HL-60/S4 treated with retinoic acid at 250 ng/mL for 4 days and 3 days (cell line): Measurements from ENCODE around the gene CPD.

Experiments
- in situ Hi-C: fragments of 300-500 bp; cut with MboI; formaldehyde crosslinking; loops from 2 replicates; pipeline ENCODE4 v1.7.0; 2022; ENCODE audit warnings: low sequenced_read_pairs

CPD gene

DNA sequence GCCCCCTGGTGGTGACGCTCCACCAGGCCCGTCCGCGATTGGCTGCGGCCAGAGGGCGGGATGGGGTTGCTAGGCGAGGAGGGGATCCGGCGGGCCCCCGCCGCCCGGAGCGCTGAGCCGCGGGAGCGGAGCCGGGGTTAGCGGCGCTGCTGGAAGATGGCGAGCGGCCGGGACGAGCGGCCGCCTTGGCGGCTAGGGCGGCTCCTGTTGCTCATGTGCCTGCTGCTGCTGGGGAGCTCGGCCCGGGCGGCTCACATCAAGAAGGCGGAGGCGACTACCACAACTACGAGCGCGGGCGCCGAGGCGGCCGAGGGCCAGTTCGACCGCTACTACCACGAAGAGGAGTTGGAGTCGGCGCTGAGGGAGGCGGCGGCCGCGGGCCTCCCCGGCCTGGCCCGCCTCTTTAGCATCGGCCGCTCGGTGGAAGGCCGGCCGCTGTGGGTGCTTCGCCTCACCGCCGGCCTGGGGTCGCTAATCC lies at the start of gene CPD:
TSS of gene CPD (plus strand) at position 103 of the 478 bp plus-strand sequence. CDS start at position 157, 54 bp downstream.
- in situ Hi-C loops = no loop called here

GRCh38 chr17:30332057-30332542 lies 46.6 kb upstream of the CPD start:
- in situ Hi-C loops = loop anchor here (25.0 kb wide), 1 partner anchor 380 kb away; no protein-coding TSS in a partner anchor

DNA sequence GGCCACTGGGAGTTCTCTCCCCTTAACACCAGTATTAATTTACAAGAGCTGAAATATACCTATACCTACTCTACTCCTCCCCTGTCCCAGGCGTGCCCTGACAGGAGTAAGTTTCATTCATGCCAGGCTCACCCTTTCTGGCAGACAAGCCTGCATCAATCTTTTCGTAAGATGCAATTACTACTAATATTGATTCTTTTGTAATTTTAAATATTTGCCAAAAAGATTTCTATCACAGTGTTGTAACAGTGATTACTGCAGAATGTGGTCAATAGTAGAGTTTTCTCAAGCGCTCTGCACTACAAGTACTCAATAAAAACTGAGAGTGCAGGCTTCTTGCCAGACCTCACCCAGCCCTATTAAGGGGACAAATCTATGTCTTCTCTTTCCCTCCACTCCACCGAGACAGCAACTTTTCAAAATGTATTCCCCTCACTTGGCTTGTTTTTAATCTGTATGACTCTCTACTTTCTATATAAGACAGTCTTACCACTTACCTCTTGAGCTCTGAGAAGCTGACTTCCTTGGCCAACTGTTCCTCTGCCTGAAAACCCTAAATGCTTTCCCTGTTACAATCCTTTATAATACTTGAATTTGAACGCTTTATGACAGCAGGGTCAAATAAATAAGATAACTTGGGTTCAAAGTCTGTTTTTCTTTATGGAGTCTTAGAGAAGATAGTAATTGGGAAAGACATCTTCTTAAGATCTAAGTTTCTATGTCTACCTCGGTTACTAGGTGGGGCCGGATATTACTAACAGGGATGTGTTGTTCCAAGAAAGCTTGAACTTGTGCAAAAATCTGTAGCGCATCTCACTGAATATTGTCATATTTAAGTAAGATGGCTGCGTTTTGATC lies 45.0 kb upstream of the CPD start, which contains the start of gene TMIGD1:
TSS of gene TMIGD1 (minus strand) at position 555 of the 858 bp plus-strand sequence. CDS start 1,924 bp downstream, outside the sequence.
- in situ Hi-C loops = loop anchor here (25.0 kb wide), 1 partner anchor 379 kb away; no protein-coding TSS in a partner anchor

- in situ Hi-C loops = loop anchor here (25.0 kb wide), 1 partner anchor 378 kb away; no protein-coding TSS in a partner anchor
Observed at GRCh38 chr17:30334421-30334820, 44.3 kb upstream of the CPD start.

DNA sequence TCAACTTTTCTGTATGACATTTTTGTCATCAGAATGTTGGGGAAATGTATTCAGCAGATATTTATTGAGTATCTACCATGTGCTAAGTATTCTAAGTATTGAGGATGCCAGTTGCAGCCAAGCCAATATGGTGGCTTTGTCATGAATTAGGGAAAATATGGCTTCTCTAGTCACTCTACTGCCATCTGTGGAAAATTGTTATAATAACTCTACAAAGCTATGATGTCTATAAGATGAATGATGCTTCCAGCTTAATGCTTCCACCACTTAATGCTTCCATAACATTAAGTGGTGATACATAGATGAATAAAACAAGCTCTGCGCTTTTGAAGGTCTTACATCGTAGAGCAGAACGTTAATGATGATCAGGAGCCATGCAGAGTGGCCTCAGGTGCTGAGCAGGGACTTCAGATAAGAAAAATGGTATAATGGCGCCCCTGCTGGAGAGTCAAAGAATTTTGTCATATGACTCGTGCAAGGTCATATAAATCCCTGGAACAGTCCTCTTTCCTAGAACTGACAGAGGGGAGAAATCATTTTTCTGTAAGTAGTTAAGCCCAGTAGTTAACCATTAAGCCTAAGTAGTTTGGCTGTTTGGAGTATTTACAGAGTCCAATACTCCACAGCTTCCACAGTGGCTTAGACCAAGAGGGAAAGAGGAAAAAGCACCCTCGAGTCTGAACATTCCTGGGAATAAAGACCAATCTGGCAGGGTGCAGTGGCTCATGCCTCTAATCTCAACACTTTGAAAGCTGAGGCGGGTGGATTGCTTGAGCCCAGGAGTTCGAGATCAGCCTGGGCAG lies 42.2 kb upstream of the CPD start:
- in situ Hi-C loops = loop anchor here (25.0 kb wide), 1 partner anchor 376 kb away; no protein-coding TSS in a partner anchor

- in situ Hi-C loops = loop anchor here (25.0 kb wide), 1 partner anchor 375 kb away; no protein-coding TSS in a partner anchor
Observed at GRCh38 chr17:30337393-30337999, 41.2 kb upstream of the CPD start.

GRCh38 chr17:30339086-30339485 lies 39.6 kb upstream of the CPD start:
- in situ Hi-C loops = loop anchor here (25.0 kb wide), 1 partner anchor 373 kb away; no protein-coding TSS in a partner anchor

- in situ Hi-C loops = loop anchor here (10.0 to 25.0 kb wide), 2 partner anchors 216 to 371 kb away; no protein-coding TSS in a partner anchor
Observed at GRCh38 chr17:30340801-30341356, 37.8 kb upstream of the CPD start.

DNA sequence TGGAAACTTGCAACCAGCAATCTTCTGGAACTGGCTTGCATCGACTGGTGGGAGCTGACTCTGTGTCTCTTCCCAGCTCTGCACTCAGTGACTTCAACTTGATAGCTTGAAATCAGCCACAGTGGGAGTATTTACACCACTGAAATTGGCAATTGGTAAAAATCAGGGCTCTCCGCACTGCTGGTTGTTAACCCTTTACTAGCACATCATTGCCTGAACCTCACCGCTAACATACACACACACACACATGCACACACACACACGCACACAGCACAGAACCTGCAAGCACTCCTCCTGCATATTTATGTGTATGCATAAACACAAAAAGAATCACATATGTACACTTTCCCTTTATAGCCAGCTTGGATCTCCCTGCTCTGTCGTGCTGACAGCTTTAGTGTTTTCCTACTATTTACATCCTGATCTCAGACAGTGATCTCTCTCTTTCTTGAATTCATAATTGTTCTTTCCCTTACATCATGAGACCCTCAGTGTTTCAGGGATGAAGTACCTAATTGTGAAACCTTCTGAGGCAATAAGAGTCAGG lies 37.0 kb upstream of the CPD start:
- in situ Hi-C loops = loop anchor here (10.0 to 25.0 kb wide), 2 partner anchors 217 to 371 kb away; no protein-coding TSS in a partner anchor

DNA sequence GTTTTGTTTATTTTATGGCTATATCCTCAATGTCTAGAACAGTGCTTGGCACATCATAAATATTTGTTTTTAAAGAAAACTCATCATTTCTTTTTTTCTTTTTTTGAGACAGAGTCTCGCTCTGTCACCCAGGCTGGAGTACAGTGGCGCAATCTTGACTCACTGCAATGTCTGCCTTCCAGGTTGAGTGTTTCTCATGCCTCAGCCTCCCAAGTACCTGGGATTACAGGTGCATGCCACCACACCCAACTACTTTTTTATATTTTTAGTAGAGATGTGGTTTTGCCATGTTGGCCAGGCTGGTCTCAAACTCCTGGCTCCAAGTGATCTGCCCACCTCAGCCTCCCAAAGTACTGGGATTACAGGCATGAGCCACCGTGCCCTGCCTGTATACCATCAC lies 35.5 kb upstream of the CPD start:
- in situ Hi-C loops = loop anchor here (10.0 to 25.0 kb wide), 2 partner anchors 218 to 369 kb away; no protein-coding TSS in a partner anchor

GRCh38 chr17:30343796-30344195 lies 34.9 kb upstream of the CPD start:
- in situ Hi-C loops = loop anchor here (10.0 to 25.0 kb wide), 2 partner anchors 219 to 369 kb away; no protein-coding TSS in a partner anchor

GRCh38 chr17:30344283-30345088 lies 34.2 kb upstream of the CPD start:
- in situ Hi-C loops = loop anchor here (10.0 to 25.0 kb wide), 2 partner anchors 220 to 368 kb away; no protein-coding TSS in a partner anchor

- in situ Hi-C loops = loop anchor here (10.0 to 25.0 kb wide), 2 partner anchors 220 to 367 kb away; no protein-coding TSS in a partner anchor
Observed at GRCh38 chr17:30345089-30345433, 33.7 kb upstream of the CPD start.

GRCh38 chr17:30345527-30346075 lies 33.1 kb upstream of the CPD start:
- in situ Hi-C loops = loop anchor here (10.0 to 25.0 kb wide), 2 partner anchors 221 to 367 kb away; no protein-coding TSS in a partner anchor

- in situ Hi-C loops = loop anchor here (10.0 to 25.0 kb wide), 2 partner anchors 222 to 366 kb away; no protein-coding TSS in a partner anchor
Observed at GRCh38 chr17:30346221-30346795, 32.4 kb upstream of the CPD start.

- in situ Hi-C loops = loop anchor here (10.0 to 25.0 kb wide), 2 partner anchors 223 to 365 kb away; no protein-coding TSS in a partner anchor
Observed at GRCh38 chr17:30347488-30347887, 31.2 kb upstream of the CPD start.

- in situ Hi-C loops = loop anchor here (10.0 to 25.0 kb wide), 2 partner anchors 224 to 363 kb away; no protein-coding TSS in a partner anchor
Observed at GRCh38 chr17:30349252-30349651, 29.5 kb upstream of the CPD start.
